Measurements from ENCODE around the gene MYH9.

DNA sequence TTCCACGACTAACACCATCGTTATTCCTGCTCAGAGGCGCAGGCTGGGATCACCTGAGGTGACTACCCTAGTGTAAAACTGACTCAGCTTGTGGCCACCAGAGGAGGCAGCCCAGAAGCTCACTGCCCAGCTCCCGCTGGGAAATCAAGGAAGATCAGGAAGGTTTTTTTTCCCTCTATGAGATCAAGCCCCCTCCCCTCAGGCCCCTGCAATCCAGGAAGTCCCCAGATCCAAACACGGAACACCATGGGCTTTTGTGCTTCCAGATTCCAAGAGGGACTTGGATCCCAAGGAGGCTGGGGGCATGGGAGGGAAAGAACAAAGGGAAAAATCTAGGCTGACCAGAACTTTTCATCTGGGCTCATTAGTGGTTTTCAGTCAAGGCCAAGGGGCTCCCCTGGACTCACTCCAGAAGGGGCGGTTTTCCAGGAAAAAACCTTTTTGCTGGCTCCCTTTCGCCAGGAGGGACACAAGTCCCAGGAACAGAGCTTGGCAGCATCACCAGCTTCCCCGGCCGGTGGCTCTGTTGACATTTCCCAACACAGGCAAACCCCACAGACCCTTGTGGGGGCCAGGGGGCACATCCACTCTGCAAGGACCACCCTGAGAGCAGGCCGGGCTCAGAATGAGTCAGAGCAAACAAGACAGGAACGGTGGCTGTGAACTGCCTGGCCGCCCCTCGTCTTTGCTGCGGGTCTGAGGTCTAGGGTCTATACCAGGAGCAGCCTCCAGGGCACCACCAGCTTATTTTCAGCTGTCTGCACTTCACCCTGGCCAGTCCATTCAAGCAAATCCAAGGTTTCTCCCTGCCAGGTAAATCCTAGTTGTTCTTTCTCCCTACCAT lies 36.8 kb downstream of the MYH9 start:
- TF ChIP-seq, protein P1, sequence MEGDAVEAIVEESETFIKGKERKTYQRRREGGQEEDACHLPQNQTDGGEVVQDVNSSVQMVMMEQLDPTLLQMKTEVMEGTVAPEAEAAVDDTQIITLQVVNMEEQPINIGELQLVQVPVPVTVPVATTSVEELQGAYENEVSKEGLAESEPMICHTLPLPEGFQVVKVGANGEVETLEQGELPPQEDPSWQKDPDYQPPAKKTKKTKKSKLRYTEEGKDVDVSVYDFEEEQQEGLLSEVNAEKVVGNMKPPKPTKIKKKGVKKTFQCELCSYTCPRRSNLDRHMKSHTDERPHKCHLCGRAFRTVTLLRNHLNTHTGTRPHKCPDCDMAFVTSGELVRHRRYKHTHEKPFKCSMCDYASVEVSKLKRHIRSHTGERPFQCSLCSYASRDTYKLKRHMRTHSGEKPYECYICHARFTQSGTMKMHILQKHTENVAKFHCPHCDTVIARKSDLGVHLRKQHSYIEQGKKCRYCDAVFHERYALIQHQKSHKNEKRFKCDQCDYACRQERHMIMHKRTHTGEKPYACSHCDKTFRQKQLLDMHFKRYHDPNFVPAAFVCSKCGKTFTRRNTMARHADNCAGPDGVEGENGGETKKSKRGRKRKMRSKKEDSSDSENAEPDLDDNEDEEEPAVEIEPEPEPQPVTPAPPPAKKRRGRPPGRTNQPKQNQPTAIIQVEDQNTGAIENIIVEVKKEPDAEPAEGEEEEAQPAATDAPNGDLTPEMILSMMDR (IDR thresholded peaks at IDR 0.05): peak in 1 of 4 experiments; percentile 17
- no peak for TF ChIP-seq POLR2A (IDR thresholded peaks at IDR 0.05)
